Breast epithelium (tissue), 4 donors: ENCODE data around the gene PIP5K1B. TPM values are rescaled to one million over a fixed set of nuclear protein-coding genes. Genes with fewer than 3 reads are reported as not detected.

Experiments
- DNase-seq, 2 donors: peaks; one replicate each; pipeline ENCODE4 v3.0.0-alpha.2; 2019; ENCODE audit warnings: low spot score in 2 of 2
- H3K27ac ChIP-seq, 2 donors: fragments of 200-600 bp; sonication (generic) in 1 of 2; one replicate each; pipeline ENCODE4 v1.5.1; 2016 to 2019; ENCODE audit warnings: mild to moderate bottlenecking in 1 of 2
- H3K27me3 ChIP-seq, 2 donors: fragments of 200-600 bp; sonication (generic) in 1 of 2; one replicate each; pipeline versions ENCODE4 v1.5.1 to v1.6.0; 2017 to 2019; ENCODE audit warnings: control low read depth in 1 of 2, mild to moderate bottlenecking in 1 of 2
- H3K36me3 ChIP-seq: fragments of 200-600 bp; one replicate; pipeline ENCODE4 v1.5.1; 2019
- H3K4me1 ChIP-seq, 2 donors: fragments of 200-600 bp; sonication (generic); one replicate each; pipeline ENCODE4 v1.5.1; 2016 to 2019; ENCODE audit warnings: control low read depth in 1 of 2
- H3K4me3 ChIP-seq, 3 donors: fragments of 200-600 bp; sonication (generic); 1 replicate in 2 of 3; 2 replicates in 1 of 3; pipeline ENCODE4 v1.5.1; 2016 to 2019; ENCODE audit warnings: mild to moderate bottlenecking in 3 of 3, moderate library complexity in 2 of 3
- H3K9me3 ChIP-seq, 2 donors: fragments of 200-600 bp; sonication (generic) in 1 of 2; one replicate each; pipeline ENCODE4 v1.5.1; 2016 to 2019; ENCODE audit warnings: control low read depth in 1 of 2
- CTCF ChIP-seq, 3 donors: fragments of 450-650 bp; IDR thresholded peaks; one replicate each; pipeline ENCODE4 v1.5.1; 2016 to 2017; ENCODE audit warnings: antibody characterized with exemption in 3 of 3, mild to moderate bottlenecking in 3 of 3, moderate library complexity in 3 of 3
- POLR2A ChIP-seq: fragments of 450-650 bp; IDR thresholded peaks from one replicate; pipeline ENCODE4 v1.6.1; 2016; ENCODE audit warnings: antibody characterized with exemption, mild to moderate bottlenecking, moderate library complexity
- POLR2AphosphoS5 ChIP-seq, 3 donors: sonication (generic); formaldehyde crosslinking; IDR thresholded peaks; one replicate each; pipeline ENCODE4 v1.6.1; 2017; ENCODE audit warnings: antibody characterized with exemption in 3 of 3
- intact Hi-C: fragments of 100-400 bp; cut with DNase I; formaldehyde crosslinking; loops from one replicate; pipeline ENCODE4 v1.15.1; 2023; ENCODE audit warnings: low total_unique reads
- total RNA-seq, 3 donors: library from RNA; depleted of rRNA; stranded (reverse); fragments of >200 nt; gene quantifications; one replicate each; pipeline ENCODE4 v1.1.0, GENCODE V29; 2016

PIP5K1B gene
- total RNA-seq, 3 donors from 2014 or later = 0.80 to 11.1 (median 9.8) TPM

DNA sequence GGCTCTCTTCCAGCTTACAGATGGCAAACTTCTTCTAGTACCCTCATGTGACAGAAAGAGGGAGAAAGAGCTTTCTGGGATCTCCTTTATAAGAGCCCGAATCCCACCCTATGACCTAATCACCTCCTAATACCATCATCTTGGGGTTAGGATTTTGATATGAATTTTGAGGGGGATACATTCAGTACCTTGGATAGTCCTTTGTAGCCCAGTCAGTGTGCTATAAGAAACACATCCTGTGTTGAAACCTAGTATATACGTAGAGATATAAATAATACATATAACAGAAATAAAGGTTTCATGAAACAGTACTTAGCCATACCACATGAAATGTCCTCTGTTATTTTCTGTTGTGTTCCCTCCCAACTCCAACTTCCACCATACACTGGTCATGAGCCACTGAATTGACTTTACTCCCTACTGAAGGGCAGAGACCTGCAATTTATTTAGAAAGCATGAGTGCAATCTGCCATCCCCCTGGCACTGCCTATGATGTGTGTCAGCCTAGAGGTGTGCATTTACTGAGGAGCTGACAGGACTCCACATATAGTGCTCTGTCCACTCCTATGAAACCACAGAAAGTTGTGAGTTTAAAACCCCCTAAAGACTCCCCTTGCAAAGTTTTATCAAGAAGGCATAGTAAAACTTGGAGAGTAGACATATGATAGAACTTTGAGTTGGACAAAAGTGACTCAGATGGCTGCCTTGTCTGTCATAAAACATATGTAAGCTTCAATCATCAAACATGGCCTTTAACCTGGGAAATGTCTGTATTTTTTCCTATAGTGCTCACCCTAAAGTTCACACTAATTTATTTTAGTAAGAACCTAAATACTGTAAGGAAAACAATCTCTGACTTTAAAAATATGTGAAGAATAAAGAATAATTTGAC lies 12.8 kb downstream of the PIP5K1B start:
- H3K27me3 ChIP-seq = no peaks in the 10 kb centered on the region
- H3K9me3 ChIP-seq = no peaks in the 10 kb centered on the region
- H3K27ac ChIP-seq = no peak overlapping the region
- intact Hi-C loops = no loop called here
- no peaks in the 10 kb centered on the region for H3K4me1 ChIP-seq
- no peak for TF ChIP-seq CTCF (IDR thresholded peaks at IDR 0.05)
- no peak for TF ChIP-seq POLR2A
- no peak for TF ChIP-seq POLR2AphosphoS5 (IDR thresholded peaks at IDR 0.05)
- H3K36me3 ChIP-seq = no peaks in the 10 kb centered on the region
- H3K4me3 ChIP-seq = no peak overlapping the region
- DNase-seq = no peak

GRCh38 chr9:68719847-68720246 lies 14.8 kb downstream of the PIP5K1B start:
- H3K4me3 ChIP-seq = no peak overlapping the region
- DNase-seq = no peak
- H3K27me3 ChIP-seq = no peaks in the 10 kb centered on the region
- H3K36me3 ChIP-seq = no peaks in the 10 kb centered on the region
- TF ChIP-seq CTCF (IDR thresholded peaks at IDR 0.05) (no peak), POLR2AphosphoS5 (IDR thresholded peaks at IDR 0.05) (no peak), POLR2A (no peak)
- H3K4me1 ChIP-seq = no peaks in the 10 kb centered on the region
- H3K27ac ChIP-seq = no peak overlapping the region
- intact Hi-C loops = no loop called here
- H3K9me3 ChIP-seq = no peaks in the 10 kb centered on the region

- no peak for DNase-seq
- no peak overlapping the region for H3K27ac ChIP-seq
- H3K4me3 ChIP-seq = no peak overlapping the region
- H3K9me3 ChIP-seq = no peaks in the 10 kb centered on the region
- H3K4me1 ChIP-seq = no peaks in the 10 kb centered on the region
- no peaks in the 10 kb centered on the region for H3K36me3 ChIP-seq
- TF ChIP-seq POLR2A (no peak), POLR2AphosphoS5 (IDR thresholded peaks at IDR 0.05) (no peak), CTCF (IDR thresholded peaks at IDR 0.05) (no peak)
- no peaks in the 10 kb centered on the region for H3K27me3 ChIP-seq
- intact Hi-C loops = no loop called here
These were observed 15.7 kb downstream of the PIP5K1B start for GRCh38 chr9:68720656-68721313.

DNA sequence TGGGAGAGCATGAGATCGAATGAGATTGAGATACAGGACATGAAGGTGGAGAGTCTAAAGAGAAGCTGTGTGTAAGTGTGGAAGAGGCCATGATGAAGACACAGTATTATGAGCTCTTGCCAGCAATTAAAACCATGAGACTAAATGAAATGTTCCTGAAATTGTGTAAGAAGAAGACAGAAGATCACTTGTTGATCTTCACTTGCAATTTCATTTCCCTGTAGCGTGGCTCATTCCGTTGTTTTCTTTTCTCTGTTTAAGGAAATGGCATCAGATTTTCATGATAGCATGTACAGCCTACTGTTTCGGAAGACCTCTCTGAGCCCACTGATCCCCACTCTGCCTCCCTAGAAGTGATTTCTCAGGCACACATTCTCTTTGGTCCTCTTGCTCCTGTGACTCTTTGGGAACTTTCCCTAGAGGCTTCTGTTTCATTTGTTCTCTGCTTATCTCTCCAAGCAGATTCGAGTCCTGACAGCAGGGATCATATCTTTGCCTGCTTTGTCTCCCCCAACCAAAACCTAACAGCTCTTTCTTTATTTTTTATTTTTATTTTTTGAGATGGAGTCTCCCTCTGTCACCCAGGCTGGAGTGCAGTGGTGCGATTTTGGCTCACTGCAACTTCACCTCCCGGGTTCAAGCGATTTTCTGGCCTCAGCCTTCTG lies 16.8 kb downstream of the PIP5K1B start:
- Histone ChIP-seq H3K4me1 (no peaks in the 10 kb centered on the region), H3K36me3 (no peaks in the 10 kb centered on the region), H3K27ac (no peak overlapping the region), H3K9me3 (no peaks in the 10 kb centered on the region), H3K4me3 (no peak overlapping the region), H3K27me3 (no peaks in the 10 kb centered on the region)
- intact Hi-C loops = no loop called here
- no peak for DNase-seq
- TF ChIP-seq POLR2AphosphoS5 (IDR thresholded peaks at IDR 0.05) (no peak), CTCF (IDR thresholded peaks at IDR 0.05) (no peak), POLR2A (no peak)

- Histone ChIP-seq H3K27me3 (no peaks in the 10 kb centered on the region), H3K4me3 (no peak overlapping the region), H3K27ac (no peak overlapping the region), H3K36me3 (no peaks in the 10 kb centered on the region), H3K4me1 (no peaks in the 10 kb centered on the region), H3K9me3 (no peaks in the 10 kb centered on the region)
- no peak for TF ChIP-seq POLR2AphosphoS5 (IDR thresholded peaks at IDR 0.05)
- TF ChIP-seq CTCF (IDR thresholded peaks at IDR 0.05) = no peak
- no peak for TF ChIP-seq POLR2A
- intact Hi-C loops = no loop called here
- no peak for DNase-seq
These were observed 20.0 kb downstream of the PIP5K1B start for GRCh38 chr9:68725070-68725469.
